Breast epithelium (tissue), 3 donors: ENCODE measurements around the gene PKD1.
"Not testable (repeated sequence)": the region's sequence is repeated elsewhere in the genome, so short reads cannot be mapped to it uniquely, and the experiment has no call there.

Source experiments
- CTCF ChIP-seq, 3 donors: fragments of 450-650 bp; IDR thresholded peaks; one replicate each; pipeline ENCODE4 v1.5.1; 2016 to 2017; ENCODE audit warnings: antibody characterized with exemption in 3 of 3, mild to moderate bottlenecking in 3 of 3, moderate library complexity in 3 of 3
- POLR2A ChIP-seq: fragments of 450-650 bp; IDR thresholded peaks from one replicate; pipeline ENCODE4 v1.6.1; 2016; ENCODE audit warnings: antibody characterized with exemption, mild to moderate bottlenecking, moderate library complexity
- POLR2AphosphoS5 ChIP-seq, 3 donors: sonication (generic); formaldehyde crosslinking; IDR thresholded peaks; one replicate each; pipeline ENCODE4 v1.6.1; 2017; ENCODE audit warnings: antibody characterized with exemption in 3 of 3

- TF ChIP-seq CTCF (IDR thresholded peaks at IDR 0.05); POLR2A: not testable (repeated sequence)
- TF ChIP-seq POLR2AphosphoS5 (IDR thresholded peaks at IDR 0.05): peak in 2 of 3 donors; percentile 40 to 48
Measured at GRCh38 chr16:2135770-2136490, at the start of gene PKD1.
